H9 (cell line): Measurements from ENCODE around the gene PPTC7. TPM values are rescaled to one million over a fixed set of nuclear protein-coding genes. Genes with fewer than 3 reads are reported as not detected.
"Not testable (repeated sequence)": the region's sequence is repeated elsewhere in the genome, so short reads cannot be mapped to it uniquely, and the experiment has no call there.

Experiments
- DNase-seq: peaks from one replicate; pipeline ENCODE4 v3.0.0-alpha.2; 2017
- H2AFZ ChIP-seq: one replicate; pipeline ENCODE4 v1.6.1; 2013; ENCODE audit warnings: mild to moderate bottlenecking, low read length, control low read depth, moderate library complexity
- H2AK5ac ChIP-seq: 2 replicates; pipeline ENCODE4 v1.6.1; 2013; ENCODE audit warnings: low read length, control low read depth, mixed read lengths; ENCODE audit not compliant: insufficient read length
- H2BK120ac ChIP-seq: one replicate; pipeline ENCODE4 v1.6.1; 2013; ENCODE audit warnings: low read depth, mild to moderate bottlenecking, low read length, control low read depth, inconsistent platforms; ENCODE audit not compliant: poor library complexity, severe bottlenecking
- H2BK12ac ChIP-seq: 2 replicates; pipeline ENCODE4 v1.6.1; 2013; ENCODE audit warnings: low read length, control low read depth, mixed read lengths, low read depth; ENCODE audit not compliant: insufficient read length
- H2BK15ac ChIP-seq: 2 replicates; pipeline ENCODE4 v1.6.1; 2013; ENCODE audit warnings: low read depth, low read length, control low read depth
- H2BK20ac ChIP-seq: one replicate; pipeline ENCODE4 v1.6.1; 2013; ENCODE audit warnings: low read depth, mild to moderate bottlenecking, low read length, control low read depth, inconsistent platforms; ENCODE audit not compliant: poor library complexity, severe bottlenecking
- H2BK5ac ChIP-seq: 2 replicates; pipeline ENCODE4 v1.6.1; 2013; ENCODE audit warnings: low read length, control low read depth, mixed read lengths; ENCODE audit not compliant: insufficient read length
- H3K14ac ChIP-seq: 2 replicates; pipeline ENCODE4 v1.6.1; 2013; ENCODE audit warnings: low read length, control low read depth; ENCODE audit not compliant: insufficient read depth
- H3K18ac ChIP-seq: 2 replicates; pipeline ENCODE4 v1.6.1; 2013; ENCODE audit warnings: low read depth, mild to moderate bottlenecking, mixed read lengths, low read length, control low read depth; ENCODE audit not compliant: insufficient read length
- H3K23ac ChIP-seq: 2 replicates; pipeline ENCODE4 v1.6.1; 2013; ENCODE audit warnings: low read length, control low read depth, mixed read lengths, low read depth; ENCODE audit not compliant: insufficient read length
- H3K23me2 ChIP-seq: 2 replicates; pipeline ENCODE4 v1.6.1; 2013; ENCODE audit warnings: low read depth, mild to moderate bottlenecking, mixed read lengths, low read length, control low read depth; ENCODE audit not compliant: insufficient read length, poor library complexity, severe bottlenecking
- H3K27ac ChIP-seq: 2 replicates; pipeline ENCODE4 v1.5.1; 2013; ENCODE audit warnings: low read length, control low read depth, mixed read lengths, low read depth; ENCODE audit not compliant: insufficient read length
- H3K27me3 ChIP-seq: 2 replicates; pipeline ENCODE4 v1.6.1; 2013; ENCODE audit warnings: low read length, control low read depth, inconsistent platforms; ENCODE audit not compliant: insufficient read depth
- H3K4ac ChIP-seq: 2 replicates; pipeline ENCODE4 v1.6.1; 2013; ENCODE audit warnings: low read depth, mild to moderate bottlenecking, control low read depth, inconsistent platforms, low read length, moderate library complexity
- H3K4me1 ChIP-seq: 2 replicates; pipeline ENCODE4 v1.6.1; 2013; ENCODE audit warnings: low read length, control low read depth, inconsistent platforms; ENCODE audit not compliant: insufficient read depth
- H3K4me2 ChIP-seq: 2 replicates; pipeline ENCODE4 v1.6.1; 2013; ENCODE audit warnings: low read length, control low read depth, mixed read lengths; ENCODE audit not compliant: insufficient read length, insufficient read depth
- H3K56ac ChIP-seq: 2 replicates; pipeline ENCODE4 v1.6.1; 2013; ENCODE audit warnings: low read depth, mild to moderate bottlenecking, mixed read lengths, low read length, control low read depth; ENCODE audit not compliant: insufficient read length
- H3K79me1 ChIP-seq: 2 replicates; pipeline ENCODE4 v1.6.1; 2013; ENCODE audit warnings: low read depth, mild to moderate bottlenecking, moderate library complexity, low read length, control low read depth, inconsistent platforms; ENCODE audit not compliant: insufficient read depth, poor library complexity, severe bottlenecking
- H3K79me2 ChIP-seq: 2 replicates; pipeline ENCODE4 v1.6.1; 2013; ENCODE audit warnings: low read length, control low read depth, inconsistent platforms; ENCODE audit not compliant: insufficient read depth
- H3K9ac ChIP-seq: 2 replicates; pipeline ENCODE4 v1.6.1; 2013; ENCODE audit warnings: low read length, control low read depth, mixed read lengths; ENCODE audit not compliant: insufficient read length; ENCODE audit errors: extremely low read depth
- H3K9me3 ChIP-seq: one replicate; pipeline ENCODE4 v1.6.1; 2013; ENCODE audit warnings: low read depth, low read length, inconsistent platforms; ENCODE audit not compliant: control insufficient read depth
- H3T11ph ChIP-seq: one replicate; pipeline ENCODE4 v1.6.1; 2013; ENCODE audit warnings: mild to moderate bottlenecking, low read length, control low read depth, inconsistent platforms
- H4K20me1 ChIP-seq: one replicate; pipeline ENCODE4 v1.6.1; 2013; ENCODE audit not compliant: control insufficient read depth, insufficient read length, insufficient read depth
- H4K5ac ChIP-seq: 2 replicates; pipeline ENCODE4 v1.6.1; 2013; ENCODE audit warnings: low read depth, mild to moderate bottlenecking, mixed read lengths, low read length, control low read depth; ENCODE audit not compliant: insufficient read length
- H4K8ac ChIP-seq: replicated peaks from 2 replicates; pipeline ENCODE4 v1.6.1; 2013; ENCODE audit warnings: low read length, control low read depth, mixed read lengths, low read depth; ENCODE audit not compliant: insufficient read length
- H4K91ac ChIP-seq: 2 replicates; pipeline ENCODE4 v1.6.1; 2013; ENCODE audit warnings: low read depth, mild to moderate bottlenecking, moderate library complexity, mixed read lengths, low read length, control low read depth; ENCODE audit not compliant: insufficient read length
- H3K27ac Mint-ChIP-seq, 3 experiments: 2 replicates in 2 of 3; 3 replicates in 1 of 3; pipeline ENCODE4 v1.8.0; 2020 to 2021; ENCODE audit warnings: mixed read lengths in 3 of 3, mild to moderate bottlenecking in 1 of 3, moderate library complexity in 1 of 3
- H3K27me3 Mint-ChIP-seq: 2 replicates; pipeline ENCODE4 v1.8.0; 2021; ENCODE audit warnings: low read depth, mild to moderate bottlenecking, moderate library complexity, mixed read lengths
- H3K36me3 Mint-ChIP-seq, 3 experiments: 2 replicates in 2 of 3; 3 replicates in 1 of 3; pipeline ENCODE4 v1.8.0; 2020 to 2021; ENCODE audit warnings: low read depth in 3 of 3, mixed read lengths in 3 of 3; ENCODE audit not compliant: insufficient read depth in 1 of 3
- H3K4me1 Mint-ChIP-seq, 2 experiments: 2 replicates each; pipeline ENCODE4 v1.8.0; 2020; ENCODE audit warnings: mixed read lengths in 2 of 2
- H3K4me3 Mint-ChIP-seq, 2 experiments: 2 replicates in 1 of 2; 3 replicates in 1 of 2; pipeline ENCODE4 v1.8.0; 2020 to 2021; ENCODE audit warnings: mild to moderate bottlenecking in 2 of 2, mixed read lengths in 2 of 2, moderate library complexity in 1 of 2
- H3K9me3 Mint-ChIP-seq, 2 experiments: 2 replicates in 1 of 2; 3 replicates in 1 of 2; pipeline ENCODE4 v1.8.0; 2020; ENCODE audit warnings: mild to moderate bottlenecking in 2 of 2, mixed read lengths in 2 of 2, moderate library complexity in 1 of 2
- CTCF ChIP-seq: fragments of 200-600 bp; sonication (generic); conservative IDR thresholded peaks from 3 replicates; pipeline ENCODE4 v1.8.0; 2021; ENCODE audit warnings: antibody characterized with exemption, mild to moderate bottlenecking
- WGBS: extraction: QIAGEN DNeasy Blood & Tissue Kit; methylation state at CpG from one replicate; pipeline ENCODE4 v1.1.7; 2013; ENCODE audit warnings: missing lambda C conversion rate, low lambda C conversion rate, mixed read lengths; ENCODE audit not compliant: insufficient read length; ENCODE audit errors: extremely low coverage; 5-methylcytosine and 5-hydroxymethylcytosine counted together
- total RNA-seq: library from RNA; stranded (reverse); gene quantifications from 2 replicates; pipeline ENCODE4 v1.2.1, GENCODE V29; 2021

Gene PPTC7
- total RNA-seq, 1 experiment from 2014 or later = 15.8 TPM

GRCh38 chr12:110575326-110575725 is 7.8 kb downstream of the PPTC7 start:
- no peak overlapping the region for H2BK5ac ChIP-seq
- WGBS = no CpG with 5 or more reads among the region's 1 CpG
- H3K56ac ChIP-seq = no peak overlapping the region
- H3K4me1 ChIP-seq = peaks cover 6% of the 10 kb centered on the region; the same call in 1 of the 2 replicates
- no peak overlapping the region for H3K14ac ChIP-seq
- H3K27me3 Mint-ChIP-seq = no peaks in the 10 kb centered on the region
- H3K27ac ChIP-seq = no peak overlapping the region
- DNase-seq = no peak
- H3K9me3 ChIP-seq = peaks cover 6% of the 10 kb centered on the region
- H3K27ac Mint-ChIP-seq = no peak overlapping the region
- H3K4ac ChIP-seq = no peak overlapping the region
- H3K9ac ChIP-seq = no peak overlapping the region
- H3K27me3 ChIP-seq = no peaks in the 10 kb centered on the region
- no peak overlapping the region for H2AK5ac ChIP-seq
- H3K79me1 ChIP-seq = peaks cover 3% of the 10 kb centered on the region
- H3K4me2 ChIP-seq = no peak overlapping the region
- H4K91ac ChIP-seq = no peak overlapping the region
- peaks cover 2% of the 10 kb centered on the region for H4K20me1 ChIP-seq
- no peak overlapping the region for H2BK12ac ChIP-seq
- H3K4me1 Mint-ChIP-seq = peaks cover 13 to 14% of the 10 kb centered on the region in 2 experiments
- peaks cover 22 to 24% of the 10 kb centered on the region in 2 experiments for H3K9me3 Mint-ChIP-seq
- peaks cover 14% of the 10 kb centered on the region; the same call in 1 of the 2 replicates for H3K79me2 ChIP-seq
- no peak for TF ChIP-seq CTCF
- no peak overlapping the region for H2AFZ ChIP-seq
- H3T11ph ChIP-seq = no peak overlapping the region
- H2BK15ac ChIP-seq = no peak overlapping the region
- H4K5ac ChIP-seq = no peak overlapping the region
- H3K18ac ChIP-seq = no peak overlapping the region
- no peaks in the 10 kb centered on the region for H3K23me2 ChIP-seq
- H3K36me3 Mint-ChIP-seq = peaks cover 13 to 24% (median 18%) of the 10 kb centered on the region in 3 experiments
- H2BK20ac ChIP-seq = no peak overlapping the region
- H3K4me3 Mint-ChIP-seq = no peak overlapping the region
- H3K23ac ChIP-seq = no peak overlapping the region
- no peak overlapping the region for H4K8ac ChIP-seq
- H2BK120ac ChIP-seq = no peak overlapping the region

DNA sequence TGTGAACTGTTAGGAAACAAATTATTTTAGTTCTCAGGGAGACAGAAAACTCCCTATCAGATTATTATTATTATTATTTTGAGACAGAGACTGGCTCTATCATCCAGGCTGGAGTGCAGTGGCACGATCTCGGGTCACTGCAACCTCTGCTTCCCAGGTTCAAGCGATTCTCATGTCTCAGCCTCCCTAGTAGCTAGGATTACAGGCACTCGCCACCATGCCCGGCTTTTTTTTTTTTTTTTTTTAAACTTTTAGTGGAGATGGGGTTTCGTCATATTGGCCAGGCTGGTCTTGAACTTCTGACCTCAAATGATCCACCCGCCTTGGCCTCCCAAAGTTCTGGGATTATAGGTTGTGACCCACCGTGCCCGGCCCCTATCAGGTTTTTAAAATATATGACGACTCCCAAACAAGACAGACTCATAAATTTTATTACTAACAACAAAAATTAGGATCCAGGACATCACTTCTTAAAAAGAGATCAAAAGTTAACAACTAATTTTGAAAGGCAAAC is 8.3 kb downstream of the PPTC7 start:
- not testable (repeated sequence) for H3K23me2 ChIP-seq, H2BK20ac ChIP-seq, H3K4me2 ChIP-seq, H4K8ac ChIP-seq, H3K4me1 ChIP-seq, H3T11ph ChIP-seq, H3K27ac Mint-ChIP-seq, H2BK15ac ChIP-seq, H2BK120ac ChIP-seq, H3K9me3 ChIP-seq, H3K23ac ChIP-seq, H3K79me1 ChIP-seq, H3K14ac ChIP-seq, DNase-seq, H3K18ac ChIP-seq, H2AK5ac ChIP-seq, H2AFZ ChIP-seq, H3K27me3 ChIP-seq, H4K91ac ChIP-seq, H3K27ac ChIP-seq, H3K56ac ChIP-seq, H2BK5ac ChIP-seq, H4K20me1 ChIP-seq, H2BK12ac ChIP-seq, H4K5ac ChIP-seq, H3K27me3 Mint-ChIP-seq, H3K9ac ChIP-seq, H3K4ac ChIP-seq, H3K4me3 Mint-ChIP-seq
- Mint-ChIP-seq H3K9me3 (peaks cover 23 to 26% of the 10 kb centered on the region in 2 experiments), H3K4me1 (peaks cover 9 to 11% of the 10 kb centered on the region in 2 experiments), H3K36me3 (peaks cover 14 to 25% (median 20%) of the 10 kb centered on the region in 3 experiments)
- peaks cover 14% of the 10 kb centered on the region; the same call in 1 of the 2 replicates for H3K79me2 ChIP-seq
- no CpG with 5 or more reads among the region's 10 CpGs for WGBS
